K562 (cell line): ENCODE data around the gene ARPC4. TPM values are rescaled to one million over a fixed set of nuclear protein-coding genes. Genes with fewer than 3 reads are reported as not detected.

Experiments
- ATAC-seq: fragments of 200-7000 bp; cut with Tn5 transposase; 3 replicates; pipeline ENCODE4 v1.9.1; 2020; ENCODE audit warnings: moderate library complexity
- Bru-seq: library from RNA; stranded (reverse); fragments of 400-500 nt; gene quantifications from one replicate; lab custom pipeline; 2021; lab: Mats Ljungman, UMichigan
- BruChase-seq, 2 experiments: library from RNA; stranded (reverse); fragments of 400-500 nt; gene quantifications; one replicate each; lab custom pipeline; 2021; lab: Mats Ljungman, UMichigan
- BruUV-seq: library from RNA; stranded (reverse); fragments of 400-500 nt; replicated peaks from 2 replicates; lab custom pipeline; 2021; lab: Mats Ljungman, UMichigan
- CTCF ChIA-PET: fragments of 300-600 bp; formaldehyde crosslinking; extraction: SDS; loops from one replicate; lab custom pipeline; 2021; ENCODE audit warnings: low intra/inter-chr PET ratio; lab: Yijun Ruan, JAX
- POLR2A ChIA-PET: fragments of 300-600, 350-650 bp; sonication (Branson Sonifier 250); formaldehyde crosslinking; extraction: SDS; loops from one replicate; lab custom pipeline; 2021; ENCODE audit warnings: antibody characterized with exemption, inconsistent platforms; lab: Yijun Ruan, JAX
- DNase-seq, 4 experiments: peaks; one replicate each; pipeline versions ENCODE4 v3.0.0 to v3.0.0-alpha.2; 2011 to 2018; ENCODE audit warnings: low spot score in 3 of 4, mixed read lengths in 3 of 4; ENCODE audit errors: extremely low read depth in 1 of 4
- FAIRE-seq: peaks from 2 replicates; lab custom pipeline; 2011; peaks lifted over from hg19 to GRCh38; lab: Jason Lieb, UNC
- H2AFZ ChIP-seq: 2 replicates; pipeline ENCODE4 v1.6.0; 2011; ENCODE audit warnings: low read depth, low read length, control low read depth, inconsistent platforms
- H3K27ac ChIP-seq: fragments of 200-600 bp; 3 replicates; pipeline ENCODE4 v1.8.0; 2011; ENCODE audit warnings: low read depth, mild to moderate bottlenecking, control low read depth, inconsistent platforms, low read length, moderate library complexity, mixed read lengths; ENCODE audit errors: extremely low read depth
- H3K27me3 ChIP-seq, 2 experiments: fragments of 300-600 bp in 1 of 2; 2 replicates in 1 of 2; 3 replicates in 1 of 2; pipeline versions ENCODE4 v1.6.0 to v1.8.0; 2011; ENCODE audit warnings: inconsistent platforms in 2 of 2, low read length in 2 of 2, mild to moderate bottlenecking in 1 of 2, mixed read lengths in 1 of 2, moderate library complexity in 1 of 2; ENCODE audit not compliant: control insufficient read depth in 2 of 2, insufficient read depth in 2 of 2
- H3K36me3 ChIP-seq: fragments of 300-600 bp; 3 replicates; pipeline ENCODE4 v1.8.0; 2011; ENCODE audit warnings: mild to moderate bottlenecking, low read length, inconsistent platforms; ENCODE audit not compliant: control insufficient read depth, insufficient read depth
- H3K4me1 ChIP-seq, 2 experiments: fragments of 200-600 bp in 1 of 2; replicated peaks in 1 of 2; 2 replicates in 1 of 2; 3 replicates in 1 of 2; pipeline versions ENCODE4 v1.5.1 to v1.8.0; 2011; ENCODE audit warnings: inconsistent platforms in 2 of 2, low read length in 2 of 2, mild to moderate bottlenecking in 1 of 2, mixed read lengths in 1 of 2, moderate library complexity in 1 of 2; ENCODE audit not compliant: control insufficient read depth in 2 of 2, insufficient read depth in 2 of 2
- H3K4me2 ChIP-seq: 2 replicates; pipeline ENCODE4 v1.6.1; 2011; ENCODE audit warnings: low read length, control low read depth, inconsistent platforms, mixed read lengths; ENCODE audit not compliant: insufficient read depth
- H3K4me3 ChIP-seq: fragments of 200-600 bp; sonication (generic), shearing (Covaris generic); 2 replicates; pipeline ENCODE4 v1.5.1; 2016; ENCODE audit warnings: control low read depth, inconsistent platforms
- H3K79me2 ChIP-seq: fragments of 200-600 bp; 3 replicates; pipeline ENCODE4 v1.8.0; 2011; ENCODE audit warnings: low read length, inconsistent platforms; ENCODE audit not compliant: control insufficient read depth, insufficient read depth
- H3K9ac ChIP-seq, 2 experiments: 2 replicates each; pipeline versions ENCODE4 v1.6.0 to v1.6.1; 2011; ENCODE audit warnings: low read depth in 2 of 2, low read length in 2 of 2, control low read depth in 1 of 2, inconsistent platforms in 1 of 2, mild to moderate bottlenecking in 1 of 2, mixed read lengths in 1 of 2; ENCODE audit not compliant: insufficient read depth in 1 of 2
- H3K9me1 ChIP-seq: one replicate; pipeline ENCODE4 v1.6.0; 2011; ENCODE audit warnings: inconsistent platforms, mild to moderate bottlenecking, low read length, moderate library complexity; ENCODE audit not compliant: control insufficient read depth, insufficient read depth
- H3K9me3 ChIP-seq: replicated peaks from 2 replicates; pipeline ENCODE4 v1.5.1; 2011; ENCODE audit warnings: low read depth, low read length, inconsistent platforms; ENCODE audit not compliant: control insufficient read depth, insufficient read depth
- H4K20me1 ChIP-seq: replicated peaks from 2 replicates; pipeline ENCODE4 v1.6.1; 2011; ENCODE audit warnings: low read length, inconsistent platforms, mixed read lengths; ENCODE audit not compliant: control insufficient read depth, insufficient read depth
- L3MBTL2 ChIP-seq: fragments of 450-650 bp; IDR thresholded peaks from 2 replicates; pipeline ENCODE4 v1.6.1; 2016; ENCODE audit warnings: mild to moderate bottlenecking, moderate library complexity
- MAFF ChIP-seq: IDR thresholded peaks from 2 replicates; pipeline ENCODE4 v1.6.1; 2012; ENCODE audit warnings: low read length, improper control_type of control experiment
- NCOA1 ChIP-seq: fragments of 450-650 bp; IDR thresholded peaks from 2 replicates; pipeline ENCODE4 v1.6.1; 2016; ENCODE audit warnings: low read depth
- NKRF ChIP-seq: fragments of 450-650 bp; IDR thresholded peaks from 2 replicates; pipeline ENCODE4 v1.6.1; 2016; ENCODE audit warnings: borderline replicate concordance
- WGBS: fragments of 100-300 bp; shearing (Covaris generic); methylation state at CpG from one replicate; pipeline ENCODE4 v1.1.6; 2016; ENCODE audit warnings: low coverage, mixed read lengths; ENCODE audit not compliant: insufficient coverage; ENCODE audit errors: missing lambda C conversion rate; 5-methylcytosine and 5-hydroxymethylcytosine counted together
- in situ Hi-C: fragments of 300-500 bp; cut with MboI; formaldehyde crosslinking; loops from 4 replicates; pipeline ENCODE4 v1.15.0; 2018; ENCODE audit warnings: inconsistent platforms, mixed read lengths
- intact Hi-C: fragments of 100-400 bp; cut with micrococcal nuclease; formaldehyde crosslinking; loops from 2 replicates; pipeline ENCODE4 v1.14.2; 2022
- long read RNA-seq, 3 experiments: library from polyadenylated mRNA in 2 of 3; library from RNA in 1 of 3; unstranded in 2 of 3; stranded (forward) in 1 of 3; transcript quantifications; one replicate each; pipeline ENCODE4 v2.0.0, GENCODE V29; 2019 to 2022
- polyA minus RNA-seq, 3 experiments: library from RNA; depleted of rRNA, polyadenylated mRNA; stranded (reverse); fragments of >200 nt; gene quantifications; 2 replicates each; pipeline ENCODE4 v1.2.3, GENCODE V29; 2011
- polyA plus RNA-seq, 8 experiments: library from polyadenylated mRNA; depleted of rRNA in 4 of 8; stranded (reverse) in 5 of 8; unstranded in 3 of 8; fragments of >200 nt; fragmentation: Nextera tagmentation in 2 of 8; fragmentation: Illumina TruSeq in 1 of 8; extraction: Ambion mirVana in 2 of 8; extraction: Trizol in 1 of 8; gene quantifications; 2 replicates each; pipeline versions ENCODE4 v1.2.1 to v1.2.3, GENCODE V29; 2011 to 2014; ENCODE audit warnings: inconsistent platforms in 1 of 8, missing spikeins in 1 of 8
- total RNA-seq, 7 experiments: library from RNA; depleted of rRNA in 6 of 7; stranded (reverse); fragments of >200 nt in 6 of 7; fragmentation: Illumina TruSeq in 2 of 7; extraction: Trizol in 2 of 7; gene quantifications; 2 replicates each; pipeline versions ENCODE4 v1.2.1 to v1.2.3, GENCODE V29; 2011 to 2021; ENCODE audit warnings: low replicate concordance in 1 of 7

ARPC4 gene
- total RNA-seq (2011; cell fraction: chromatin; rRNA removed; ENCODE audit: low replicate concordance): 240 and 326 TPM in 2 replicates
- total RNA-seq (2011; cell fraction: nucleolus; rRNA removed): 165 and 200 TPM in 2 replicates
- total RNA-seq (2011; cell fraction: nucleoplasm; rRNA removed): 225 and 232 TPM in 2 replicates
- total RNA-seq (2014; rRNA removed): 138 and 139 TPM in 2 replicates
- 132 and 143 TPM in 2 replicates for total RNA-seq (2014; rRNA removed; fragmentation: Illumina TruSeq; extraction: Trizol)
- total RNA-seq (2015; rRNA removed; fragmentation: Illumina TruSeq; extraction: Trizol): 118 and 131 TPM in 2 replicates
- total RNA-seq (2021): 153 and 154 TPM in 2 replicates
- polyA plus RNA-seq (2011; rRNA removed): 60.3 and 106 TPM in 2 replicates
- polyA plus RNA-seq (2011; cell fraction: cytosol; rRNA removed): 69.7 and 88.3 TPM in 2 replicates
- polyA plus RNA-seq (2011; cell fraction: nucleus; rRNA removed): 76.1 and 100.0 TPM in 2 replicates
- 106 and 149 TPM in 2 replicates for polyA plus RNA-seq (2012)
- 119 and 128 TPM in 2 replicates for polyA plus RNA-seq (2014; fragmentation: Illumina TruSeq; extraction: Trizol)
- polyA plus RNA-seq (2014; fragmentation: Nextera tagmentation; extraction: Ambion mirVana): 10 to 100 TPM; 20.1 to 28.1 TPM
- polyA plus RNA-seq (2014; rRNA removed): 112 and 129 TPM in 2 replicates
- 147 and 187 TPM in 2 replicates for polyA minus RNA-seq (2011; rRNA and poly(A)+ RNA removed)
- polyA minus RNA-seq (2011; cell fraction: cytosol; rRNA and poly(A)+ RNA removed): 104 and 125 TPM in 2 replicates
- polyA minus RNA-seq (2011; cell fraction: nucleus; rRNA and poly(A)+ RNA removed): 79.2 and 112 TPM in 2 replicates
- percentile 96 among the genes with signal in this experiment for Bru-seq, nascent RNA
- BruChase-seq, experiment 1, labeled RNA remaining after a 2-hour chase: percentile 98 among the genes with signal in this experiment
- percentile 96 among the genes with signal in this experiment for BruChase-seq, experiment 2, labeled RNA remaining after a 6-hour chase
- long read RNA-seq, experiment 1, transcript ARPC4-201 (6 exons, 2,582 nt): major isoform, 99 of 248 reads
- long read RNA-seq, experiment 1, transcript ARPC4-208 (6 exons, 942 nt): minor isoform, 14 of 248 reads
- long read RNA-seq, experiment 1, partial matches to known transcripts: 108 of 248 reads
- long read RNA-seq, experiment 1, other reads (novel, unspliced or antisense): 23 of 248 reads
- long read RNA-seq, experiment 2, transcript ARPC4-201 (6 exons, 2,582 nt): major isoform, 73 of 195 reads
- long read RNA-seq, experiment 2, transcript ARPC4-208 (6 exons, 942 nt): minor isoform, 5 of 195 reads
- long read RNA-seq, experiment 2, partial matches to known transcripts: 106 of 195 reads
- long read RNA-seq, experiment 2, other reads (novel, unspliced or antisense): 10 of 195 reads
- long read RNA-seq, experiment 3, transcript ARPC4-201 (6 exons, 2,582 nt): major isoform, 115 of 143 reads
- long read RNA-seq, experiment 3, transcript ARPC4-208 (6 exons, 942 nt): minor isoform, 7 of 143 reads
- long read RNA-seq, experiment 3, partial matches to known transcripts: 15 of 143 reads
- long read RNA-seq, experiment 3, other reads (novel, unspliced or antisense): 5 of 143 reads

- peak within 1 kb of the TSS; percentile 99 for H3K4me3 ChIP-seq
- H3K4me1 ChIP-seq: peaks cover 15% of the 10 kb centered on the region in 2 experiments; a peak in 4 of 5 replicates
- DNase-seq (peak; percentile 95 to 97 (median 96)), ATAC-seq (peak; percentile 92), FAIRE-seq (peak; percentile 91)
- under 1% methylated on average over 58 of the region's 65 CpGs for WGBS
- H2AFZ ChIP-seq: peak within 1 kb of the TSS; percentile 97
- intact Hi-C loops (loop anchor here (1.0 to 10.0 kb wide), 3 partner anchors 42 to 288 kb away; no protein-coding TSS in a partner anchor), in situ Hi-C loops (no loop called here)
- H3K79me2 ChIP-seq: peaks cover 68% of the 10 kb centered on the region
- BruUV-seq: no TSS peak
- peaks cover 3% of the 10 kb centered on the region for H3K9me1 ChIP-seq
- no peaks in the 10 kb centered on the region for H3K9me3 ChIP-seq
- peaks cover 74% of the 10 kb centered on the region for H3K36me3 ChIP-seq
- H3K4me2 ChIP-seq: peak within 1 kb of the TSS; percentile 100
- H3K9ac ChIP-seq: peak within 1 kb of the TSS; percentile 94 to 100
- ChIA-PET CTCF (interaction anchor here (0.7 kb wide), 1 partner anchor 248 kb away, joined by 3 read pairs; no protein-coding TSS in a partner anchor), POLR2A (interaction anchor here (0.5 to 2.9 kb wide), 25 partner anchors 9 to 528 kb away, joined by 3 to 49 read pairs (median 4); partner anchors contain the start of genes BRPF1, OGG1, RPUSD3 and SEC13)
- peaks cover 3% of the 10 kb centered on the region; the same call in 1 of the 2 replicates for H4K20me1 ChIP-seq
- peak within 1 kb of the TSS; percentile 100 for H3K27ac ChIP-seq
- no peaks in the 10 kb centered on the region for H3K27me3 ChIP-seq
- TF ChIP-seq NCOA1 (no peak; the same call in 1 of the 2 replicates), L3MBTL2 (peak; percentile 11; the same call in 1 of the 2 replicates), MAFF (peak; percentile 87), NKRF (peak; percentile 56; the same call in 1 of the 2 replicates)
These were observed at the start of gene ARPC4, which contains the start of gene TADA3 for GRCh38 chr3:9792405-9793160. Gene ARPC4, plus strand, starts transcription at chr3:9793082. Its CDS starts 40 bp downstream, at chr3:9793122. Gene TADA3, minus strand, starts transcription at chr3:9792473. Its CDS starts 1,007 bp downstream, at chr3:9791466.
